HepG2 (cell line): ENCODE results near the gene GABRB3. TPM values are rescaled to one million over a fixed set of nuclear protein-coding genes. Genes with fewer than 3 reads are reported as not detected.

Experiments
- ATAC-seq: fragments of 200-7000 bp; cut with Tn5 transposase; 3 replicates; pipeline ENCODE4 v1.9.1; 2020; ENCODE audit warnings: mild to moderate bottlenecking, moderate library complexity
- BruUV-seq: library from RNA; stranded (reverse); fragments of 400-500 nt; replicated peaks from 2 replicates; lab custom pipeline; 2021; lab: Mats Ljungman, UMichigan
- CTCF ChIA-PET: fragments of 300-600 bp; formaldehyde crosslinking; extraction: SDS; loops from one replicate; lab custom pipeline; 2021; ENCODE audit warnings: low total read pairs, inconsistent platforms, low intra/inter-chr PET ratio; lab: Yijun Ruan, JAX
- POLR2A ChIA-PET: fragments of 350-600 bp; sonication (Branson Sonifier 250); formaldehyde crosslinking; loops from one replicate; lab custom pipeline; 2020; ENCODE audit warnings: antibody characterized with exemption, inconsistent platforms; lab: Yijun Ruan, JAX
- DNase-seq: peaks from one replicate; pipeline ENCODE4 v3.0.0-alpha.2; 2015; ENCODE audit warnings: low spot score
- FAIRE-seq: peaks from 3 replicates; lab custom pipeline; 2011; peaks lifted over from hg19 to GRCh38; lab: Jason Lieb, UNC
- H2AFZ ChIP-seq: one replicate; pipeline ENCODE4 v1.6.1; 2011; ENCODE audit warnings: low read length, inconsistent platforms
- H3K27ac ChIP-seq: fragments of 300-600 bp; 3 replicates; pipeline ENCODE4 v1.8.0; 2011; ENCODE audit warnings: mixed run types, mild to moderate bottlenecking, mixed read lengths, low read length, inconsistent platforms; ENCODE audit not compliant: insufficient read depth; ENCODE audit errors: extremely low read length
- H3K27me3 ChIP-seq, 2 experiments: fragments of 200-600 bp in 1 of 2; 2 replicates in 1 of 2; 3 replicates in 1 of 2; pipeline versions ENCODE4 v1.6.0 to v1.8.0; 2011; ENCODE audit warnings: low read length in 2 of 2, mild to moderate bottlenecking in 2 of 2, moderate library complexity in 2 of 2, inconsistent platforms in 1 of 2; ENCODE audit not compliant: insufficient read depth in 2 of 2, control insufficient read depth in 1 of 2
- H3K36me3 ChIP-seq, 2 experiments: fragments of 200-600 bp in 1 of 2; replicated peaks in 1 of 2; 2 replicates in 1 of 2; 3 replicates in 1 of 2; pipeline versions ENCODE4 v1.5.1 to v1.8.0; 2011; ENCODE audit warnings: low read length in 2 of 2, inconsistent platforms in 1 of 2; ENCODE audit not compliant: insufficient read depth in 2 of 2, control insufficient read depth in 1 of 2
- H3K4me1 ChIP-seq: 2 replicates; pipeline ENCODE4 v1.5.1; 2012; ENCODE audit warnings: low read length, inconsistent platforms; ENCODE audit not compliant: insufficient read depth
- H3K4me2 ChIP-seq: 2 replicates; pipeline ENCODE4 v1.6.0; 2011; ENCODE audit warnings: low read depth, low read length, inconsistent platforms
- H3K4me3 ChIP-seq, 3 experiments: fragments of 200-600 bp in 1 of 3; sonication (generic), shearing (Covaris generic) in 1 of 3; replicated peaks in 1 of 3; 2 replicates each; pipeline ENCODE4 v1.5.1; 2011 to 2016; ENCODE audit warnings: low read length in 3 of 3, inconsistent platforms in 2 of 3, low read depth in 2 of 3, mild to moderate bottlenecking in 2 of 3, control low read depth in 1 of 3, mixed read lengths in 1 of 3; ENCODE audit not compliant: insufficient read depth in 1 of 3
- H3K79me2 ChIP-seq: one replicate; pipeline ENCODE4 v1.6.1; 2011; ENCODE audit warnings: low read length, inconsistent platforms; ENCODE audit not compliant: insufficient read depth
- H3K9ac ChIP-seq: 2 replicates; pipeline ENCODE4 v1.6.0; 2011; ENCODE audit warnings: mild to moderate bottlenecking, low read depth, low read length, inconsistent platforms; ENCODE audit not compliant: insufficient read depth
- H3K9me3 ChIP-seq: 2 replicates; pipeline ENCODE4 v1.5.1; 2012; ENCODE audit warnings: mild to moderate bottlenecking, low read length
- H4K20me1 ChIP-seq: 2 replicates; pipeline ENCODE4 v1.6.0; 2011; ENCODE audit warnings: inconsistent platforms, mild to moderate bottlenecking, low read length, moderate library complexity; ENCODE audit not compliant: insufficient read depth
- HMG20A ChIP-seq: IDR thresholded peaks from 2 replicates; pipeline ENCODE4 v1.6.1; 2016; ENCODE audit warnings: borderline replicate concordance
- HOMEZ ChIP-seq: IDR thresholded peaks from 2 replicates; pipeline ENCODE4 v1.6.1; 2016; ENCODE audit warnings: low read depth
- ZNF792 ChIP-seq: IDR thresholded peaks from 2 replicates; pipeline ENCODE4 v1.6.1; 2016
- WGBS: methylation state at CpG from one replicate; pipeline ENCODE4 v1.1.6; 2017; ENCODE audit warnings: low lambda C conversion rate; 5-methylcytosine and 5-hydroxymethylcytosine counted together
- in situ Hi-C: cut with HindIII; loops from 2 replicates; pipeline ENCODE4 v1.10.0; 2017; ENCODE audit warnings: low pct_unique_long_range_greater_than_20kb; ENCODE audit not compliant: extremely low pct_ligation_motif_present
- intact Hi-C: fragments of 100-400 bp; cut with micrococcal nuclease; formaldehyde crosslinking; loops from one replicate; pipeline ENCODE4 v1.10.0; 2022; ENCODE audit not compliant: unreplicated experiment
- polyA plus RNA-seq, 8 experiments: library from polyadenylated mRNA; depleted of rRNA in 3 of 8; stranded (reverse) in 7 of 8; unstranded in 1 of 8; fragments of >200 nt; fragmentation: Illumina TruSeq in 4 of 8; extraction: Trizol in 4 of 8; gene quantifications; 2 replicates each; pipeline versions ENCODE4 v1.2.1 to v1.2.3, GENCODE V29; 2011 to 2016; ENCODE audit warnings: low read depth in 4 of 8, missing spikeins in 1 of 8, mixed read lengths in 1 of 8; ENCODE audit not compliant: insufficient read depth in 1 of 8
- total RNA-seq, 5 experiments: library from RNA; depleted of rRNA; stranded (reverse); fragments of >200 nt; fragmentation: Illumina TruSeq; extraction: Trizol; gene quantifications; 2 replicates each; pipeline ENCODE4 v1.2.3, GENCODE V29; 2016; ENCODE audit warnings: low read depth in 1 of 5

The GABRB3 gene
- total and polyA plus RNA-seq, 2 of the 13 experiments (the other 11 are each of a cell fraction or from before 2014, with no cell fraction given), result not detected

- Histone ChIP-seq H3K4me1 (no peaks in the 10 kb centered on the region), H2AFZ (no peak overlapping the region), H3K27ac (no peak overlapping the region), H3K9me3 (peaks cover 84% of the 10 kb centered on the region), H3K9ac (no peak overlapping the region), H3K4me3 (no peak overlapping the region), H3K27me3 (no peaks in the 10 kb centered on the region), H3K79me2 (no peaks in the 10 kb centered on the region), H4K20me1 (no peaks in the 10 kb centered on the region)
- POLR2A ChIA-PET, result no interaction called here
- ATAC-seq, result no peak
- no peak for DNase-seq
- no TSS peak for BruUV-seq
- no peak for TF ChIP-seq HMG20A (CRISPR knock-in tag)
- TF ChIP-seq, all 625 proteins: peak for 0
- FAIRE-seq, result no peak
- Histone ChIP-seq H3K36me3 (no peaks in the 10 kb centered on the region), H3K4me2 (no peak overlapping the region)
- intact Hi-C loops, result no loop called here
- in situ Hi-C loops, result no loop called here
- CTCF ChIA-PET, result no interaction called here
- 0% methylated on average over 3 of the region's 3 CpGs for WGBS
Observed at GRCh38 chr15:26716069-26716468, 56.8 kb downstream of the GABRB3 start.

- intact Hi-C loops, result no loop called here
- no peak overlapping the region for H3K27ac ChIP-seq
- H3K4me2 ChIP-seq, result no peak overlapping the region
- no peaks in the 10 kb centered on the region for H3K79me2 ChIP-seq
- TF ChIP-seq ZNF792 (CRISPR knock-in tag), result no peak
- no peak for TF ChIP-seq HOMEZ (CRISPR knock-in tag)
- ChIA-PET POLR2A (no interaction called here), CTCF (no interaction called here)
- BruUV-seq, result no TSS peak
- in situ Hi-C loops, result no loop called here
- no peaks in the 10 kb centered on the region for H4K20me1 ChIP-seq
- H3K9me3 ChIP-seq, result peaks cover 83% of the 10 kb centered on the region
- H3K4me3 ChIP-seq, result no peak overlapping the region
- H3K9ac ChIP-seq, result no peak overlapping the region
- FAIRE-seq (no peak), DNase-seq (no peak), ATAC-seq (no peak)
- H2AFZ ChIP-seq, result no peak overlapping the region
- WGBS, result 54% methylated on average over 5 of the region's 5 CpGs
- no peaks in the 10 kb centered on the region for H3K27me3 ChIP-seq
- no peaks in the 10 kb centered on the region for H3K36me3 ChIP-seq
- no peaks in the 10 kb centered on the region for H3K4me1 ChIP-seq
Observed at GRCh38 chr15:26713498-26713897, 59.4 kb downstream of the GABRB3 start.
